Measurements from ENCODE around the gene ZNF296. TPM values are rescaled to one million over a fixed set of nuclear protein-coding genes. Genes with fewer than 3 reads are reported as not detected.

ZNF296 gene
- total RNA-seq, 2 donors from 2014 or later: 0.87 to 2.9 TPM

DNA sequence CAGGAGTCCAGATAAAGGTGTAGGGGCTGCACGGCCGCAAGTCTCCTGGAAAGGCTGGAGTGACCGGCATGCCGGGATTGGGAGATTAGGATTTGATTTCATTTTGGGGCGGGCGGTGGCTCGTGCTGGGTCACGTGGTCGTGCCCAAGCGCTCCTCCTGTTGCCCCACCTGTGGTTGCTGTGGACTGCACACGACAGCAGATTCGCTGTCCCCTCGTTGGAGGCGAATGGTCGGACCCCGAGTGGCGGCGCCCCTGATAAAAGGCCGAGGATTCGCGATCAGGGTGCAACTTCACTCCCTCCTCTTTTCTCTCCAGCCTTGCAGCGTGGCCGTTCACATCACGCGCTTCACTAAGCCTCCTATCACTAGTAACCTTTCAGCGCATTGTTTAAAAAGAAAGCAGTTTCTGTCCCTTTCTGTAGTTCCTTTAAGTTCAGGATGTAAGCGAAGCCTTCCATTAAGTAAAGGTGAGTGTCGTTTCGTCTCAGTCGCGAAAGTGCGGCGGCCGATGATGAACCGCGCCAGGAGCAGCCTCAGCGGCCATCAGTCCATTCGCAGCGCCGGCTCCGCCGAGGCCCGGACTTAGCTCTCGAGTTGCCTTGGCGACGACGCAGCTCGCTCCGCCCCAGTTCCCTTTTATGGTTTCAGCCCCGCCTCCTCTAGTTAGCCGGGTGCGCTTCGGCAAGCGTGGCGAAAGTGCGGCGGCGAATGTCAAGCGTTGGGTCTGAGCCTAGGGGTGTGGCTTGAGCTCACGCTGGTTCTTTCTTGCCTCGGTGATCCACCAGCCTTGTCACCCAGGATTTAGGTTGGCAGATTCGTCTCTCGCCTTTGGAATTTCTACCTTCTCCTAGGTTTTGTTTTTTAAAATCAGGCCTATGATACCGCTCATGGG is 15.0 kb upstream of the ZNF296 start:
- Histone ChIP-seq H3K9me3 (no peaks in the 10 kb centered on the region), H3K4me3 (peak overlapping the region; percentile 84 to 99), H3K36me3 (no peaks in the 10 kb centered on the region), H3K27me3 (replicated peaks; ENCODE audit: insufficient read depth) (no peaks in the 10 kb centered on the region), H3K4me1 (replicated peaks) (peaks cover 15% of the 10 kb centered on the region), H3K27ac (peak overlapping the region; percentile 83 to 88)
- DNase-seq (ENCODE audit: low spot score): peak; percentile 99
- TF ChIP-seq, protein P1, sequence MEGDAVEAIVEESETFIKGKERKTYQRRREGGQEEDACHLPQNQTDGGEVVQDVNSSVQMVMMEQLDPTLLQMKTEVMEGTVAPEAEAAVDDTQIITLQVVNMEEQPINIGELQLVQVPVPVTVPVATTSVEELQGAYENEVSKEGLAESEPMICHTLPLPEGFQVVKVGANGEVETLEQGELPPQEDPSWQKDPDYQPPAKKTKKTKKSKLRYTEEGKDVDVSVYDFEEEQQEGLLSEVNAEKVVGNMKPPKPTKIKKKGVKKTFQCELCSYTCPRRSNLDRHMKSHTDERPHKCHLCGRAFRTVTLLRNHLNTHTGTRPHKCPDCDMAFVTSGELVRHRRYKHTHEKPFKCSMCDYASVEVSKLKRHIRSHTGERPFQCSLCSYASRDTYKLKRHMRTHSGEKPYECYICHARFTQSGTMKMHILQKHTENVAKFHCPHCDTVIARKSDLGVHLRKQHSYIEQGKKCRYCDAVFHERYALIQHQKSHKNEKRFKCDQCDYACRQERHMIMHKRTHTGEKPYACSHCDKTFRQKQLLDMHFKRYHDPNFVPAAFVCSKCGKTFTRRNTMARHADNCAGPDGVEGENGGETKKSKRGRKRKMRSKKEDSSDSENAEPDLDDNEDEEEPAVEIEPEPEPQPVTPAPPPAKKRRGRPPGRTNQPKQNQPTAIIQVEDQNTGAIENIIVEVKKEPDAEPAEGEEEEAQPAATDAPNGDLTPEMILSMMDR (IDR thresholded peaks at IDR 0.05): peak in 2 of 4 experiments; percentile 5 to 16
- peak; percentile 98 for TF ChIP-seq POLR2AphosphoS5 (IDR thresholded peaks at IDR 0.05)
- peak; percentile 23 for TF ChIP-seq POLR2A (IDR thresholded peaks at IDR 0.05)
- intact Hi-C loops (cut with DNase I): loop anchor here (2.0 kb wide), 1 partner anchor 88 kb away; the partner anchor contains the start of genes BLOC1S3 and TRAPPC6A
- 5% methylated on average over 64 of the region's 64 CpGs for WGBS

DNA sequence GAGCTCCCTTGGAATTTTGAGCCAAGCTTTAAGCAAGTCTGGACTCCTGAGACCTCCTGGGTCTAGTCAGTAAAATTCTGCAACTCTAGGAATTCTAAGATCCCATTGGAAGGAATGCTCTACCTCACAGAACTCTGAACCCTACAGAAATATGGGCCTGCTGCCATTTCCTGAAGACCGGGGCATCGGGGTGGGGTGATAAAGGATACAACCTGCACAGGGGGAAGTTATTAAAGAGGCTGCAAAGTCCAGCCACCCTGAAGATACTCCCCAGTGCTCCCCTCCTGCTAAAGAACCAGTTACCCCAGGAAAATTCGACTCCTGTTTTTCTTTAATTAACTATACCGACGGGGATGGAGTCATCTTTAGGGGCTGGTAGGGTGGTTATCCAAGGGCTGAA is 14.3 kb upstream of the ZNF296 start:
- TF ChIP-seq POLR2AphosphoS5 (IDR thresholded peaks at IDR 0.05) (no peak), POLR2A (IDR thresholded peaks at IDR 0.05) (no peak)
- TF ChIP-seq, protein P1 (IDR thresholded peaks at IDR 0.05): no peak
- Histone ChIP-seq H3K27me3 (replicated peaks; ENCODE audit: insufficient read depth) (no peaks in the 10 kb centered on the region), H3K36me3 (no peaks in the 10 kb centered on the region), H3K4me1 (replicated peaks) (peaks cover 15% of the 10 kb centered on the region), H3K27ac (peak overlapping the region; percentile 83 to 88), H3K9me3 (no peaks in the 10 kb centered on the region), H3K4me3 (peak overlapping the region; percentile 84 to 99)
- WGBS: 33% methylated on average over 5 of the region's 5 CpGs
- intact Hi-C loops (cut with DNase I): loop anchor here (2.0 kb wide), 1 partner anchor 88 kb away; the partner anchor contains the start of genes BLOC1S3 and TRAPPC6A
- DNase-seq (ENCODE audit: low spot score): no peak

DNA sequence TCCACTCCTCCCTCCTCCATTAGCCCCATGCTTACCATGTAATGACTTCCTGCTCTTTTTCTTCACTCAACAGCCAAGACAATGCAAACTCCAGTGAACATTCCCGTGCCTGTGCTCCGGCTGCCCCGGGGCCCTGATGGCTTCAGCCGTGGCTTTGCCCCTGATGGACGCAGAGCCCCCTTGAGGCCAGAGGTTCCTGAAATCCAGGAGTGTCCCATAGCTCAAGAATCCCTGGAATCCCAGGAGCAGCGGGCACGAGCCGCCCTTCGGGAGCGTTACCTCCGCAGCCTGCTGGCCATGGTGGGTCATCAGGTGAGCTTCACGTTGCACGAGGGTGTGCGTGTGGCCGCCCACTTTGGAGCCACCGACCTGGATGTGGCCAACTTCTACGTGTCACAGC is 13.8 kb upstream of the ZNF296 start:
- no peak overlapping the region for H3K4me3 ChIP-seq
- no peak for DNase-seq (ENCODE audit: low spot score)
- peaks cover 14% of the 10 kb centered on the region for H3K4me1 ChIP-seq (replicated peaks)
- no peak for TF ChIP-seq POLR2A (IDR thresholded peaks at IDR 0.05)
- no peak for TF ChIP-seq POLR2AphosphoS5 (IDR thresholded peaks at IDR 0.05)
- TF ChIP-seq, protein P1 (IDR thresholded peaks at IDR 0.05): no peak
- no peak overlapping the region for H3K27ac ChIP-seq
- intact Hi-C loops (cut with DNase I): loop anchor here (2.0 kb wide), 1 partner anchor 89 kb away; the partner anchor contains the start of genes BLOC1S3 and TRAPPC6A
- 87% methylated on average over 17 of the region's 17 CpGs for WGBS
- H3K9me3 ChIP-seq: no peaks in the 10 kb centered on the region
- H3K36me3 ChIP-seq: no peaks in the 10 kb centered on the region
- no peaks in the 10 kb centered on the region for H3K27me3 ChIP-seq (replicated peaks; ENCODE audit: insufficient read depth)

DNA sequence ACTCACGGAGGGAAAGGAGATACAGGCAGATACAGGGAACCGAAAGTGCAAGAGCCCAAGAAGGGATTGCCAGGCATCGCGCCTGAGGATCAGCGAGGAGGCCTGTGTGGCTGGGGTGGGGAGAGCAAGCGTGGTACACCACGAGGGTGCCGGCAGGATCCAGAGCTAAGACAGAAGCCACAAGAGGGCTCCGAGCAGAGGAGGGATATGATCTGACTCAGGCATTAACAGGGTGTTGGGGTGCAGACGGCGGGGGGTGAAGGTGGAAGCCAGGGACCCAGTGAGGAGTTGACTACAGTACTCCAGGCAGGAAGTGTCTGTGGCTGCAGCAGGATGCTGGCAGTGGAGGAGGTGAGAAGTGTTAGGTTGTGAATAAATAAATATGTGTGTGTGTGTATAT is 11.3 kb upstream of the ZNF296 start:
- whole genome bisulfite sequencing: 81% methylated on average over 11 of the region's 11 CpGs
- Histone ChIP-seq H3K27ac (no peak overlapping the region), H3K4me3 (no peak overlapping the region), H3K4me1 (replicated peaks) (no peaks in the 10 kb centered on the region), H3K36me3 (no peaks in the 10 kb centered on the region), H3K9me3 (no peaks in the 10 kb centered on the region), H3K27me3 (replicated peaks; ENCODE audit: insufficient read depth) (no peaks in the 10 kb centered on the region)
- no peak for DNase-seq (ENCODE audit: low spot score)
- intact Hi-C loops (cut with DNase I): no loop called here
- TF ChIP-seq POLR2AphosphoS5 (IDR thresholded peaks at IDR 0.05) (no peak), POLR2A (IDR thresholded peaks at IDR 0.05) (no peak)
- TF ChIP-seq, protein P1 (IDR thresholded peaks at IDR 0.05): no peak

All from prostate gland (tissue), 2 donors.